Esophagus squamous epithelium (tissue), 5 donors: Measurements from ENCODE around the gene SAP30L. TPM values are rescaled to one million over a fixed set of nuclear protein-coding genes. Genes with fewer than 3 reads are reported as not detected.

Experiments
- DNase-seq: peaks from one replicate; lab custom pipeline; 2025; lab: John Stamatoyannopoulos, UW
- H3K27ac ChIP-seq, 4 donors: fragments of 200-600 bp; sonication (generic); one replicate each; pipeline ENCODE4 v1.5.1; 2016 to 2019; ENCODE audit warnings: mild to moderate bottlenecking in 1 of 4
- H3K27me3 ChIP-seq, 4 donors: fragments of 200-600 bp; sonication (generic); 1 replicate in 3 of 4; 2 replicates in 1 of 4; pipeline versions ENCODE4 v1.5.1 to v1.6.0; 2017 to 2021; ENCODE audit warnings: antibody characterized with exemption in 1 of 4
- H3K36me3 ChIP-seq, 3 donors: fragments of 200-600 bp; sonication (generic); one replicate each; pipeline ENCODE4 v1.5.1; 2016 to 2019
- H3K4me1 ChIP-seq, 3 donors: fragments of 200-600 bp; sonication (generic); one replicate each; pipeline ENCODE4 v1.5.1; 2017 to 2019
- H3K4me3 ChIP-seq, 4 donors: fragments of 200-600 bp; sonication (generic); 1 replicate in 3 of 4; 2 replicates in 1 of 4; pipeline ENCODE4 v1.5.1; 2016 to 2019; ENCODE audit warnings: mild to moderate bottlenecking in 2 of 4, moderate library complexity in 1 of 4
- H3K9me3 ChIP-seq, 3 donors: fragments of 200-600 bp; sonication (generic); one replicate each; pipeline ENCODE4 v1.5.1; 2016 to 2019
- CTCF ChIP-seq, 6 experiments: fragments of 450-650 bp in 4 of 6; fragments of 200-600 bp in 2 of 6; sonication (generic) in 2 of 6; IDR thresholded peaks; one replicate each; pipeline ENCODE4 v1.5.1; 2016 to 2019; ENCODE audit warnings: antibody characterized with exemption in 6 of 6, mild to moderate bottlenecking in 4 of 6, moderate library complexity in 4 of 6
- POLR2A ChIP-seq, 4 donors: fragments of 450-650 bp; IDR thresholded peaks; one replicate each; pipeline ENCODE4 v1.6.1; 2017; ENCODE audit warnings: antibody characterized with exemption in 4 of 4, mild to moderate bottlenecking in 4 of 4, moderate library complexity in 3 of 4
- WGBS, 2 donors: methylation state at CpG; one replicate each; pipeline ENCODE4 v1.1.5; 2018; 5-methylcytosine and 5-hydroxymethylcytosine counted together
- intact Hi-C: fragments of 100-400 bp; cut with DNase I; formaldehyde crosslinking; loops from one replicate; pipeline ENCODE4 v1.15.0; 2022
- total RNA-seq, 4 donors: library from RNA; depleted of rRNA; stranded (reverse); fragments of >200 nt; gene quantifications; one replicate each; pipeline ENCODE4 v1.1.0, GENCODE V29; 2016
- donor health status: DM: yes; HTN: yes; CAD: no.

SAP30L gene
- total RNA-seq, 4 donors from 2014 or later: 11.1 to 32.0 (median 12.0) TPM

- intact Hi-C loops: no loop called here
- WGBS, 2 donors: 56 to 83% methylated on average over 9 of the region's 10 CpGs
- Histone ChIP-seq H3K27me3 (peaks cover 0 to 61% (median 0%) of the 10 kb centered on the region in 4 donors), H3K9me3 (no peaks in the 10 kb centered on the region), H3K36me3 (no peaks in the 10 kb centered on the region), H3K4me1 (no peaks in the 10 kb centered on the region), H3K4me3 (no peak overlapping the region), H3K27ac (no peak overlapping the region)
- TF ChIP-seq CTCF (IDR thresholded peaks at IDR 0.05): no peak
- TF ChIP-seq POLR2A (IDR thresholded peaks at IDR 0.05): no peak
- DNase-seq: no peak
Observed at GRCh38 chr5:154505567-154505966, 59.8 kb downstream of the SAP30L start.

GRCh38 chr5:154506049-154506715, 60.4 kb downstream of the SAP30L start:
- H3K4me1 ChIP-seq: no peaks in the 10 kb centered on the region
- no peaks in the 10 kb centered on the region for H3K36me3 ChIP-seq
- intact Hi-C loops: no loop called here
- H3K9me3 ChIP-seq: no peaks in the 10 kb centered on the region
- WGBS, 2 donors: 86 to 100% methylated on average over 1 to 4 of the region's 8 CpGs
- H3K27me3 ChIP-seq: peaks cover 0 to 62% (median 0%) of the 10 kb centered on the region in 4 donors
- no peak overlapping the region for H3K4me3 ChIP-seq
- DNase-seq: no peak
- TF ChIP-seq POLR2A (IDR thresholded peaks at IDR 0.05): no peak
- H3K27ac ChIP-seq: no peak overlapping the region

- intact Hi-C loops: no loop called here
- Histone ChIP-seq H3K27ac (no peak overlapping the region), H3K27me3 (peaks cover 0 to 62% (median 0%) of the 10 kb centered on the region in 4 donors), H3K4me1 (no peaks in the 10 kb centered on the region), H3K9me3 (no peaks in the 10 kb centered on the region), H3K36me3 (no peaks in the 10 kb centered on the region), H3K4me3 (no peak overlapping the region)
- WGBS, 2 donors: 81 to 86% methylated on average over 11 of the region's 11 CpGs
- TF ChIP-seq POLR2A (IDR thresholded peaks at IDR 0.05) (no peak), CTCF (IDR thresholded peaks at IDR 0.05) (no peak)
- DNase-seq: no peak
Observed at GRCh38 chr5:154506716-154507080, 60.9 kb downstream of the SAP30L start.

- intact Hi-C loops: no loop called here
- Histone ChIP-seq H3K36me3 (no peaks in the 10 kb centered on the region), H3K4me1 (no peaks in the 10 kb centered on the region), H3K4me3 (no peak overlapping the region), H3K9me3 (no peaks in the 10 kb centered on the region), H3K27me3 (peaks cover 0 to 59% (median 0%) of the 10 kb centered on the region in 4 donors), H3K27ac (no peak overlapping the region)
- TF ChIP-seq POLR2A (IDR thresholded peaks at IDR 0.05) (no peak), CTCF (IDR thresholded peaks at IDR 0.05) (no peak)
- 78 to 87% methylated on average over 2 of the region's 2 CpGs for WGBS, 2 donors
- no peak for DNase-seq
Observed at GRCh38 chr5:154508114-154508513, 62.3 kb downstream of the SAP30L start.

- H3K4me3 ChIP-seq: no peak overlapping the region
- H3K27ac ChIP-seq: no peak overlapping the region
- WGBS, 2 donors: 50 to 59% methylated on average over 4 to 5 of the region's 5 CpGs
- H3K27me3 ChIP-seq: peaks cover 0 to 76% (median 0%) of the 10 kb centered on the region in 4 donors
- no peak for DNase-seq
- H3K36me3 ChIP-seq: no peaks in the 10 kb centered on the region
- TF ChIP-seq CTCF (IDR thresholded peaks at IDR 0.05): no peak
- TF ChIP-seq POLR2A (IDR thresholded peaks at IDR 0.05): no peak
- intact Hi-C loops: no loop called here
- H3K4me1 ChIP-seq: no peaks in the 10 kb centered on the region
- no peaks in the 10 kb centered on the region for H3K9me3 ChIP-seq
Observed at GRCh38 chr5:154509784-154510555, 64.2 kb downstream of the SAP30L start.

Other genes starting within 250 kb of the SAP30L start
- gene HAND1, start 32.2 kb downstream of the SAP30L start, total RNA-seq: not detected